Measurements from ENCODE around the gene GRK5. TPM values are rescaled to one million over a fixed set of nuclear protein-coding genes. Genes with fewer than 3 reads are reported as not detected.

Gene GRK5
- total RNA-seq, 1 donor from 2014 or later: 68.7 TPM

- intact Hi-C loops (cut with DNase I): loop anchor here (10.0 kb wide), 1 partner anchor 54 kb away; no protein-coding TSS in a partner anchor
- H3K36me3 ChIP-seq: no peaks in the 10 kb centered on the region
- ATAC-seq (peak in 1 of 2 donors; percentile 35), DNase-seq (no peak)
- no peak overlapping the region for H3K4me3 ChIP-seq
- peaks cover 65% of the 10 kb centered on the region for H3K4me1 ChIP-seq
- no peaks in the 10 kb centered on the region for H3K27me3 ChIP-seq (ENCODE audit: low read depth)
- TF ChIP-seq CTCF (IDR thresholded peaks at IDR 0.05): no peak
- no peaks in the 10 kb centered on the region for H3K9me3 ChIP-seq
- H3K27ac ChIP-seq: peak overlapping the region; percentile 25
Measured at GRCh38 chr10:119408969-119409371, 201.6 kb downstream of the GRK5 start.

DNA sequence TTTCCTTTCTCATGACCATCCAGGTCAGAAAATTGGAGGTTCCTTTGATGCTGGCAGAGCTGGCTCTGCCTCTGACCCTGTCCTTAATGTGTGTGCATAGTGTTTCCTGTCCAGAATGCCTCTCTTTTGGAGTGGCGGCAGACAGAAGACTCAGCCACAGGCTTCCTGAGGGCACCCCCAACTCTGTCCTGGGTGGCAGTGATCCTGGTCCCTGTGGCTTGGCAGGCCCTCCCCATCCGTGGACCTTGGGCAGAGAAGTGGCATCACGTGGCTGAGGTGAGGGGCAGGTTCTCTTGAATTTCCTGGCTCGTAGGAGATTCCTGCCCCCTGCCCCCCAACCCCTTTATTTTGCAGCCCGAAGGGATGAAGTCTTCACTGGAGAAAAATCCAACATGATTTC, 202.0 kb downstream of the GRK5 start:
- peaks cover 66% of the 10 kb centered on the region for H3K4me1 ChIP-seq
- no peak for TF ChIP-seq CTCF (IDR thresholded peaks at IDR 0.05)
- no peak for ATAC-seq

GRCh38 chr10:119409906-119410305, 202.5 kb downstream of the GRK5 start:
- intact Hi-C loops (cut with DNase I): loop anchor here (10.0 kb wide), 1 partner anchor 55 kb away; no protein-coding TSS in a partner anchor
- Histone ChIP-seq H3K36me3 (no peaks in the 10 kb centered on the region), H3K9me3 (no peaks in the 10 kb centered on the region), H3K27ac (peak overlapping the region; percentile 67), H3K27me3 (ENCODE audit: low read depth) (no peaks in the 10 kb centered on the region), H3K4me3 (no peak overlapping the region), H3K4me1 (peaks cover 61% of the 10 kb centered on the region)
- peak; percentile 55 for DNase-seq
- no peak for ATAC-seq
- no peak for TF ChIP-seq CTCF (IDR thresholded peaks at IDR 0.05)

More for the DNA sequence above, 202.0 kb downstream of the GRK5 start:
- no peaks in the 10 kb centered on the region for H3K36me3 ChIP-seq
- no peak overlapping the region for H3K4me3 ChIP-seq
- no peaks in the 10 kb centered on the region for H3K9me3 ChIP-seq
- intact Hi-C loops (cut with DNase I): loop anchor here (10.0 kb wide), 1 partner anchor 55 kb away; no protein-coding TSS in a partner anchor
- no peaks in the 10 kb centered on the region for H3K27me3 ChIP-seq (ENCODE audit: low read depth)
- peak overlapping the region; percentile 25 for H3K27ac ChIP-seq
- no peak for DNase-seq

GRCh38 chr10:119410361-119411116, 203.2 kb downstream of the GRK5 start:
- no peak for TF ChIP-seq CTCF (IDR thresholded peaks at IDR 0.05)
- no peak for ATAC-seq
- no peaks in the 10 kb centered on the region for H3K9me3 ChIP-seq
- peaks cover 61% of the 10 kb centered on the region for H3K4me1 ChIP-seq
- no peak overlapping the region for H3K4me3 ChIP-seq
- peak overlapping the region; percentile 67 for H3K27ac ChIP-seq
- no peaks in the 10 kb centered on the region for H3K27me3 ChIP-seq (ENCODE audit: low read depth)
- no peak for DNase-seq
- H3K36me3 ChIP-seq: no peaks in the 10 kb centered on the region
- intact Hi-C loops (cut with DNase I): no loop called here

GRCh38 chr10:119412244-119413092, 205.1 kb downstream of the GRK5 start:
- no peaks in the 10 kb centered on the region for H3K9me3 ChIP-seq
- peak overlapping the region; percentile 77 for H3K27ac ChIP-seq
- intact Hi-C loops (cut with DNase I): no loop called here
- H3K36me3 ChIP-seq: no peaks in the 10 kb centered on the region
- H3K27me3 ChIP-seq (ENCODE audit: low read depth): no peaks in the 10 kb centered on the region
- TF ChIP-seq CTCF (IDR thresholded peaks at IDR 0.05): no peak
- H3K4me3 ChIP-seq: no peak overlapping the region
- DNase-seq: peak; percentile 81
- peaks cover 44% of the 10 kb centered on the region for H3K4me1 ChIP-seq
- ATAC-seq: peak; percentile 62 to 77
